ENCODE measurements around the gene CFAP45.

DNA sequence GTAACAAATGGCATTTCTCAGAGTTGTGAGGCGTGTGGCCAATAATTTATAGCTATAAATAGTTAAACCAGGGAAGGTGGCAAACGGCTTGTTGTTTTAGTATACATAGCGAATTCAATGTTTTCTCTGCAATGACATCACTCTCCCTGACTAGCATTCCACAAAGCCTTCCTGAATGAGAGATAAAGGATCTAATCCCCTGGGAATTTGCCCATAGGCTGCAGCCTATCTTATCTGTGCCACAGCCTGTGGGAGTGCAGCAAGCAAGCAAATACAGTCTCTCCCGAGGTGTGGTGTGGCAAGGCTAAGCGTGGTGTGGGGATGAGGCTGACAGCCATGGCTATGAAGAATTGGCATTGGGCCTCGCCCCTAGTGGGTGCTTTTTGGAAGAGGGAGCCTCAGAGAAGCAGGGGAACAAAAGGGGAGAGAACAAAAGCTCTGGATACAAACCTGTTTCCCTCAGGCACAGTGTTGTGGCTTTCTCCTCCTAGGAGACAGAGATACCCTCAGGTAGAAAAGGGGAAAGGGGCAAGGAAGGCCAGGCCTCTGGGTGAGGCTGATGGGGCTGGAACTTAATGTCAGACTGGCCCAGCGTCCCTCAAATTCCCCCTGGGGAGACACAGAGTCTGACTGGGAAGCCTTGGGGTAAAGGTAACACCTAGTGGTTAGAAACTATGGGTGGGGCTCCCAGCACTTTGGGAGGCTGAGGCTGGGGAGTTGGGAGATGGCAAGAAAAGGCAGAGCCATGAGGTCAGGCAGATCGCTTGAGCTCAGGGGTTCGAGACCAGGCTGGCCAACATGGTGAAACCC lies 16.5 kb upstream of the CFAP45 start:
- no peak for TF ChIP-seq POLR2A (IDR thresholded peaks at IDR 0.05; ENCODE audit: low read length)
- TF ChIP-seq CTCF (IDR thresholded peaks at IDR 0.05), result no peak
- no peak; a peak in 1 of 5 replicates for TF ChIP-seq RAD21 (conservative IDR thresholded peaks at IDR 0.05 in 1 of 2, IDR thresholded peaks at IDR 0.05 in 1 of 2)
